GM18499 (cell line): ENCODE data around the gene TDP2.
"Not testable (repeated sequence)": the region's sequence is repeated elsewhere in the genome, so short reads cannot be mapped to it uniquely, and the experiment has no call there.

Source experiments
- ATAC-seq: cut with Tn5 transposase; IDR thresholded peaks from one replicate; pipeline ENCODE4 v1.9.1; 2021; ENCODE audit warnings: moderate number of reproducible peaks; ENCODE audit not compliant: insufficient read depth, unreplicated experiment

Gene TDP2

GRCh38 chr6:24655215-24655614 lies 11.5 kb downstream of the TDP2 start:
- ATAC-seq = no peak

- ATAC-seq = no peak
These were observed 16.3 kb downstream of the TDP2 start for GRCh38 chr6:24650365-24650764.

GRCh38 chr6:24649691-24650090 lies 17.0 kb downstream of the TDP2 start:
- ATAC-seq = no peak

- no peak for ATAC-seq
These were observed 18.4 kb downstream of the TDP2 start for GRCh38 chr6:24648276-24648675.

GRCh38 chr6:24646771-24647170 lies 19.9 kb downstream of the TDP2 start:
- no peak for ATAC-seq

- ATAC-seq = no peak
These were observed 22.3 kb downstream of the TDP2 start for GRCh38 chr6:24644377-24644776.

- no peak for ATAC-seq
These were observed 22.8 kb downstream of the TDP2 start for GRCh38 chr6:24643920-24644319.

- ATAC-seq = no peak
These were observed 24.6 kb downstream of the TDP2 start for GRCh38 chr6:24642061-24642460.

- ATAC-seq = not testable (repeated sequence)
These were observed 26.1 kb downstream of the TDP2 start for GRCh38 chr6:24640631-24641030.

GRCh38 chr6:24640166-24640565 lies 26.5 kb downstream of the TDP2 start:
- no peak for ATAC-seq

- ATAC-seq = no peak
These were observed 30.0 kb downstream of the TDP2 start for GRCh38 chr6:24636681-24637080.

- no peak for ATAC-seq
These were observed 34.1 kb downstream of the TDP2 start for GRCh38 chr6:24632573-24632972.

GRCh38 chr6:24631671-24632070 lies 35.0 kb downstream of the TDP2 start:
- ATAC-seq = no peak

- ATAC-seq = no peak
These were observed 35.7 kb downstream of the TDP2 start for GRCh38 chr6:24630856-24631505.

GRCh38 chr6:24621626-24622289 lies 44.9 kb downstream of the TDP2 start:
- ATAC-seq = no peak

GRCh38 chr6:24620637-24621036 lies 46.1 kb downstream of the TDP2 start:
- no peak for ATAC-seq

- no peak for ATAC-seq
These were observed 47.0 kb downstream of the TDP2 start for GRCh38 chr6:24619661-24620060.

GRCh38 chr6:24614648-24615047 lies 52.1 kb downstream of the TDP2 start:
- ATAC-seq = no peak

- no peak for ATAC-seq
These were observed 52.7 kb downstream of the TDP2 start for GRCh38 chr6:24614043-24614420.

- ATAC-seq = no peak
These were observed 53.2 kb downstream of the TDP2 start for GRCh38 chr6:24613361-24614042.

GRCh38 chr6:24610672-24611071 lies 56.0 kb downstream of the TDP2 start:
- ATAC-seq = no peak
